Liver (tissue), 9 donors: ENCODE results near the gene LYRM4. TPM values are rescaled to one million over a fixed set of nuclear protein-coding genes. Genes with fewer than 3 reads are reported as not detected.

Experiments used
- DNase-seq: peaks from one replicate; pipeline ENCODE4 v3.0.0-alpha.2; 2017; ENCODE audit warnings: low spot score
- H3K27ac ChIP-seq, 2 donors: one replicate each; pipeline ENCODE4 v1.7.0; 2013; ENCODE audit warnings: inconsistent platforms in 2 of 2, low read length in 2 of 2, control low read depth in 1 of 2, low read depth in 1 of 2, mild to moderate bottlenecking in 1 of 2
- H3K27me3 ChIP-seq, 4 donors: one replicate each; pipeline versions ENCODE4 v1.6.1 to v1.7.0; 2013; ENCODE audit warnings: low read length in 3 of 4, inconsistent platforms in 1 of 4, mild to moderate bottlenecking in 1 of 4, moderate library complexity in 1 of 4; ENCODE audit not compliant: control insufficient read depth in 4 of 4, insufficient read depth in 4 of 4
- H3K36me3 ChIP-seq, 4 donors: one replicate each; pipeline versions ENCODE4 v1.6.1 to v1.7.0; 2013; ENCODE audit warnings: low read length in 3 of 4, mild to moderate bottlenecking in 3 of 4, low read depth in 1 of 4, moderate library complexity in 1 of 4; ENCODE audit not compliant: control insufficient read depth in 4 of 4, insufficient read depth in 3 of 4
- H3K4me1 ChIP-seq, 4 donors: one replicate each; pipeline versions ENCODE4 v1.6.1 to v1.7.0; 2013; ENCODE audit warnings: low read length in 3 of 4, mild to moderate bottlenecking in 3 of 4, moderate library complexity in 1 of 4; ENCODE audit not compliant: control insufficient read depth in 4 of 4, insufficient read depth in 4 of 4
- H3K4me3 ChIP-seq, 3 donors: one replicate each; pipeline versions ENCODE4 v1.6.1 to v1.7.0; 2013; ENCODE audit warnings: low read length in 3 of 3, control low read depth in 1 of 3, low read depth in 1 of 3, mild to moderate bottlenecking in 1 of 3
- H3K9ac ChIP-seq, 2 donors: one replicate each; pipeline ENCODE4 v1.7.0; 2013; ENCODE audit warnings: low read length in 2 of 2, mild to moderate bottlenecking in 2 of 2, moderate library complexity in 2 of 2, control low read depth in 1 of 2, low read depth in 1 of 2
- H3K9me3 ChIP-seq, 4 donors: one replicate each; pipeline versions ENCODE4 v1.6.1 to v1.7.0; 2013; ENCODE audit warnings: low read length in 3 of 4; ENCODE audit not compliant: control insufficient read depth in 4 of 4
- EGR1 ChIP-seq, 2 donors: IDR thresholded peaks; 2 replicates each; pipeline ENCODE4 v1.6.1; 2016 to 2018; ENCODE audit warnings: antibody characterized with exemption in 2 of 2, low read depth in 2 of 2
- FOXA1 ChIP-seq: IDR thresholded peaks from 2 replicates; pipeline ENCODE4 v1.6.1; 2016; ENCODE audit warnings: antibody characterized with exemption
- FOXA2 ChIP-seq: IDR thresholded peaks from 2 replicates; pipeline ENCODE4 v1.6.1; 2016; ENCODE audit warnings: antibody characterized with exemption
- GABPA ChIP-seq, 2 donors: IDR thresholded peaks in 1 of 2; conservative IDR thresholded peaks in 1 of 2; 2 replicates each; pipeline ENCODE4 v1.6.1; 2016; ENCODE audit warnings: antibody characterized with exemption in 2 of 2, mild to moderate bottlenecking in 1 of 2, moderate library complexity in 1 of 2
- HNF4A ChIP-seq, 2 donors: conservative IDR thresholded peaks; 2 replicates each; pipeline ENCODE4 v1.6.1; 2016; ENCODE audit warnings: antibody characterized with exemption in 2 of 2, mild to moderate bottlenecking in 2 of 2
- HNF4G ChIP-seq: IDR thresholded peaks from 2 replicates; pipeline ENCODE4 v1.6.1; 2016; ENCODE audit warnings: antibody characterized with exemption
- RXRA ChIP-seq, 2 donors: IDR thresholded peaks; 2 replicates each; pipeline ENCODE4 v1.6.1; 2017 to 2018; ENCODE audit warnings: antibody characterized with exemption in 2 of 2, mild to moderate bottlenecking in 1 of 2
- SP1 ChIP-seq: IDR thresholded peaks from 2 replicates; pipeline ENCODE4 v1.6.1; 2018; ENCODE audit warnings: antibody characterized with exemption, mild to moderate bottlenecking
- TAF1 ChIP-seq: conservative IDR thresholded peaks from 2 replicates; pipeline ENCODE4 v1.6.1; 2016; ENCODE audit warnings: antibody characterized with exemption, mild to moderate bottlenecking
- YY1 ChIP-seq: IDR thresholded peaks from 2 replicates; pipeline ENCODE4 v1.6.1; 2016; ENCODE audit warnings: antibody characterized with exemption, mild to moderate bottlenecking
- ZBTB33 ChIP-seq: IDR thresholded peaks from 2 replicates; pipeline ENCODE4 v1.6.1; 2016; ENCODE audit warnings: antibody characterized with exemption
- WGBS: extraction: QIAGEN DNeasy Blood & Tissue Kit; methylation state at CpG from one replicate; pipeline ENCODE4 v1.1.7; 2013; 5-methylcytosine and 5-hydroxymethylcytosine counted together
- polyA plus RNA-seq, 2 donors: library from polyadenylated mRNA; stranded (reverse) in 1 of 2; unstranded in 1 of 2; fragments of 200-250 nt in 1 of 2; fragments of >200 nt in 1 of 2; fragmentation: Nextera tagmentation in 1 of 2; extraction: Ambion mirVana in 1 of 2; gene quantifications; one replicate each; pipeline versions ENCODE4 v1.2.1 to v1.2.3, GENCODE V29; 2013 to 2015
- total RNA-seq, 2 donors: library from RNA; depleted of rRNA; stranded (reverse); fragments of >200 nt; gene quantifications; one replicate each; pipeline ENCODE4 v1.2.3, GENCODE V29; 2014
- TF ChIP-seq, protein P1 (sequence below): IDR thresholded peaks from 2 replicates; pipeline ENCODE4 v1.6.1; 2016; ENCODE audit warnings: antibody characterized with exemption
- TF ChIP-seq, protein P2 (sequence below): IDR thresholded peaks from 2 replicates; pipeline ENCODE4 v1.6.1; 2016; ENCODE audit warnings: antibody characterized with exemption
- TF ChIP-seq, protein P3 (sequence below): IDR thresholded peaks from 2 replicates; pipeline ENCODE4 v1.6.1; 2016; ENCODE audit warnings: antibody characterized with exemption, mild to moderate bottlenecking
- donor health status: healthy.
- donor health status: healthy.
- donor health status: healthy.
- donor health status: healthy.
- donor health status: healthy.

Gene LYRM4
- total and polyA plus RNA-seq, 4 donors, result 4.4 to 13.1 (median 6.5) TPM

- TF ChIP-seq HNF4G (no peak), SP1 (no peak), FOXA1 (no peak), HNF4A (conservative IDR thresholded peaks at IDR 0.05) (no peak), FOXA2 (no peak), ZBTB33 (no peak), RXRA (IDR thresholded peaks at IDR 0.05) (no peak), EGR1 (IDR thresholded peaks at IDR 0.05; ENCODE audit: low read depth in 2 of 2) (no peak), YY1 (no peak), GABPA (IDR thresholded peaks at IDR 0.05 in 1 of 2, conservative IDR thresholded peaks at IDR 0.05 in 1 of 2) (no peak), TAF1 (no peak)
- TF ChIP-seq, protein P1, sequence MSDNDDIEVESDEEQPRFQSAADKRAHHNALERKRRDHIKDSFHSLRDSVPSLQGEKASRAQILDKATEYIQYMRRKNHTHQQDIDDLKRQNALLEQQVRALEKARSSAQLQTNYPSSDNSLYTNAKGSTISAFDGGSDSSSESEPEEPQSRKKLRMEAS, result no peak
- TF ChIP-seq, protein P2, sequence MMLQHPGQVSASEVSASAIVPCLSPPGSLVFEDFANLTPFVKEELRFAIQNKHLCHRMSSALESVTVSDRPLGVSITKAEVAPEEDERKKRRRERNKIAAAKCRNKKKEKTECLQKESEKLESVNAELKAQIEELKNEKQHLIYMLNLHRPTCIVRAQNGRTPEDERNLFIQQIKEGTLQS, result no peak
- TF ChIP-seq, protein P3, sequence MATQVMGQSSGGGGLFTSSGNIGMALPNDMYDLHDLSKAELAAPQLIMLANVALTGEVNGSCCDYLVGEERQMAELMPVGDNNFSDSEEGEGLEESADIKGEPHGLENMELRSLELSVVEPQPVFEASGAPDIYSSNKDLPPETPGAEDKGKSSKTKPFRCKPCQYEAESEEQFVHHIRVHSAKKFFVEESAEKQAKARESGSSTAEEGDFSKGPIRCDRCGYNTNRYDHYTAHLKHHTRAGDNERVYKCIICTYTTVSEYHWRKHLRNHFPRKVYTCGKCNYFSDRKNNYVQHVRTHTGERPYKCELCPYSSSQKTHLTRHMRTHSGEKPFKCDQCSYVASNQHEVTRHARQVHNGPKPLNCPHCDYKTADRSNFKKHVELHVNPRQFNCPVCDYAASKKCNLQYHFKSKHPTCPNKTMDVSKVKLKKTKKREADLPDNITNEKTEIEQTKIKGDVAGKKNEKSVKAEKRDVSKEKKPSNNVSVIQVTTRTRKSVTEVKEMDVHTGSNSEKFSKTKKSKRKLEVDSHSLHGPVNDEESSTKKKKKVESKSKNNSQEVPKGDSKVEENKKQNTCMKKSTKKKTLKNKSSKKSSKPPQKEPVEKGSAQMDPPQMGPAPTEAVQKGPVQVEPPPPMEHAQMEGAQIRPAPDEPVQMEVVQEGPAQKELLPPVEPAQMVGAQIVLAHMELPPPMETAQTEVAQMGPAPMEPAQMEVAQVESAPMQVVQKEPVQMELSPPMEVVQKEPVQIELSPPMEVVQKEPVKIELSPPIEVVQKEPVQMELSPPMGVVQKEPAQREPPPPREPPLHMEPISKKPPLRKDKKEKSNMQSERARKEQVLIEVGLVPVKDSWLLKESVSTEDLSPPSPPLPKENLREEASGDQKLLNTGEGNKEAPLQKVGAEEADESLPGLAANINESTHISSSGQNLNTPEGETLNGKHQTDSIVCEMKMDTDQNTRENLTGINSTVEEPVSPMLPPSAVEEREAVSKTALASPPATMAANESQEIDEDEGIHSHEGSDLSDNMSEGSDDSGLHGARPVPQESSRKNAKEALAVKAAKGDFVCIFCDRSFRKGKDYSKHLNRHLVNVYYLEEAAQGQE, result no peak
- Histone ChIP-seq H3K36me3 (no peaks in the 10 kb centered on the region), H3K4me3 (no peak overlapping the region), H3K27me3 (no peaks in the 10 kb centered on the region), H3K27ac (no peak overlapping the region), H3K4me1 (peaks cover 0 to 3% (median 0%) of the 10 kb centered on the region in 4 donors), H3K9me3 (no peaks in the 10 kb centered on the region), H3K9ac (no peak overlapping the region)
- no peak for DNase-seq
- 94% methylated on average over 4 of the region's 4 CpGs for WGBS
Measured at GRCh38 chr6:5172897-5173474, 87.8 kb downstream of the LYRM4 start.

- peaks cover 0 to 3% (median 0%) of the 10 kb centered on the region in 4 donors for H3K4me1 ChIP-seq
- TF ChIP-seq YY1 (no peak), SP1 (no peak), FOXA2 (no peak)
- H3K27ac ChIP-seq, result no peak overlapping the region
- 86% methylated on average over 14 of the region's 14 CpGs for whole genome bisulfite sequencing
- H3K36me3 ChIP-seq, result no peaks in the 10 kb centered on the region
- no peaks in the 10 kb centered on the region for H3K9me3 ChIP-seq
- H3K4me3 ChIP-seq, result no peak overlapping the region
- no peaks in the 10 kb centered on the region for H3K27me3 ChIP-seq
- H3K9ac ChIP-seq, result no peak overlapping the region
- DNase-seq, result no peak
Measured at GRCh38 chr6:5172041-5172653, 88.6 kb downstream of the LYRM4 start.
